NCI-H2029 treated with DMSO at 0.1 percent for 48 hours (cell line): ENCODE measurements around the gene TEDDM1.
A peak's percentile ranks its signal among the peaks of the same experiment; 100 is the strongest.
"Not testable (repeated sequence)": the region's sequence is repeated elsewhere in the genome, so short reads cannot be mapped to it uniquely, and the experiment has no call there.

Source experiments
- DNase-seq: peaks from one replicate; lab custom pipeline; 2025; lab: John Stamatoyannopoulos, UW

Gene TEDDM1, protein sequence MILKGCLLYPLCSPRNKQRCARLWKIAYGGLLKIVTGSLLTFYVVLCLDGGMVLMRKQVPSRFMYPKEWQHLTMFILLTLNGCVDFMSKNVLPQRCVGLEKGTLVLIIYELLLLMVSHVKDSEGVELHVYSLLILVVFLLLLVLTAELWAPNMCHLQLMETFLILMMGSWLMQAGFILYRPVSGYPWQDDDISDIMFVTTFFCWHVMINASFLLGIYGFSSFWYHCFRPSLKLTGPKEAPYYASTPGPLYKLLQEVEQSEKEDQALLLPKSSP

DNA sequence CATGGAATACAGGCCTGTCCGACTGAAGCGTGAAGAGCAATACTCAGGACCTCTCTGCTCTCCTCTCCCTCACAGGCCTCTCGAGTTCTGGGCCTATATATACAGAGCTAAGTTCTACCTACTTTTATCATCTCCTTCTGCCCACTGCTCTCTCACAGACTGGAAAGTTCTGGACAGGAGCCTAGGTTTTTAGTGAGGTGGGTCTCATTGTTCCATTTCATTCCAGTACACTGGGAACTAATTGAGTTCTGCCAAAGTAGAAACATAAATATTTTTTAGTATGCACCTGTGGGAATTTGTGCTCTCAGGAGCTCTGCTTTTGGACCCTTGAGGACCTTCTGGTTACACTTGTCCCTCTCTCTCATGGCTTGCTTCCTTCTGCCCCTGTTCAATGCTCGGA, at the start of gene TEDDM1:
TSS of gene TEDDM1 (minus strand) at position 101 of the 400 bp plus-strand sequence. CDS start 182 bp downstream, outside the sequence.
- DNase-seq, result no peak

DNA sequence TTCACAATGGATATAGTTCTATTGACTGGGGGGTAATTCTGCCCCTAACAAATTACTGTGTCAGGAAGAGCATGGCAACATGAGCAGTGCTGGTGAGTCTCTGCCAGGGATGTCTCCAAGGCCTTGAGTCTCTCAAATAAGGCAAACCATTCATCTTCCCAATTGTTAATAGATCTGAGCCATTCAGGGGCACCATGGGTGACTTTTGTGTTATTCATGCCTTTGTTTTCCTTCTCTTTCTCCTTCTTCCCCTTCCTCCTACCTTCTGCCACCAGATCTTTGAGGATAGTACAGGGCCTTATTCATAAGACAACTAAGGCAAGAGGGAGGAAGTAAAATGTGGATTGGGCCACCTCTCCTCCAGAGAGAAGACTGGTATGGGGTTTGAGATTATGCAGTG, 49.6 kb upstream of the TEDDM1 start, which contains the start of gene RGSL1:
TSS of gene RGSL1 (plus strand) at position 60 of the 400 bp plus-strand sequence. CDS start at position 80, 20 bp downstream.
- no peak for DNase-seq

DNA sequence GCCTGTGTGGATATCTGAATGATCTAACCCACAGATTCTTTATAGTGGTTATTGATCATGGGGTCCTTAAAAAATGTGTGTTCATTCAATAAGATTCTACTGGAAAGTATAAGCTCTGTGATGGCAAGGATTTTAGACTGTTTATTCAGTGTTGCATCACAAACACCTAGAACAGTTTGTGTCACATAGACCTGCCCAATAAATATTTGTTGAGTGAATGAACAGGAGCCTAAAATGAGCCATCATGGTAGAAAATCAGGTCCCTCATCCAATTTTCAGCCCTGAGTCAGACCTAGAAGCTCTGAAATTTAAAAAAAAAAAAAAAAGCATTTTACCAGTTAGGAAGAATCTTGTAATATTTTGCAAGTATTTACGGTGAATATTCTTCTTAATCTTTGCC, 47.2 kb upstream of the TEDDM1 start:
- no peak for DNase-seq

DNA sequence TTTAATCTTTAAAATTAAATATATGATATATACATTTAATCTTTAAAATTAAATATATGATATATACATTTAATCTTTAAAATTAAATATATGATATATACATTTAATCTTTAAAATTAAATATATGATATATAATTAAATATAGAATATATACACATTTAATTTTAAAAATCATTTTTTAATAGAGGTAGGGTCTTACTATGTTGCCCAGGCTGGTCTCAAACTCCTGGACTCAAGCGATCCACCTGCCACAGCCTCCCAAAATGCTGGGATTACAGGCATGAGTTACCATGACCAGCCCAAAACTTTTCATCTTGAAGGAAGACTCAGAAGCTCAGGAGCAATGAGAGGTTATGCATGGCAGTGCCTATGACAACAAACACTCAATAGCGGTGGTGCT, 46.7 kb upstream of the TEDDM1 start:
- DNase-seq, result not testable (repeated sequence)

DNA sequence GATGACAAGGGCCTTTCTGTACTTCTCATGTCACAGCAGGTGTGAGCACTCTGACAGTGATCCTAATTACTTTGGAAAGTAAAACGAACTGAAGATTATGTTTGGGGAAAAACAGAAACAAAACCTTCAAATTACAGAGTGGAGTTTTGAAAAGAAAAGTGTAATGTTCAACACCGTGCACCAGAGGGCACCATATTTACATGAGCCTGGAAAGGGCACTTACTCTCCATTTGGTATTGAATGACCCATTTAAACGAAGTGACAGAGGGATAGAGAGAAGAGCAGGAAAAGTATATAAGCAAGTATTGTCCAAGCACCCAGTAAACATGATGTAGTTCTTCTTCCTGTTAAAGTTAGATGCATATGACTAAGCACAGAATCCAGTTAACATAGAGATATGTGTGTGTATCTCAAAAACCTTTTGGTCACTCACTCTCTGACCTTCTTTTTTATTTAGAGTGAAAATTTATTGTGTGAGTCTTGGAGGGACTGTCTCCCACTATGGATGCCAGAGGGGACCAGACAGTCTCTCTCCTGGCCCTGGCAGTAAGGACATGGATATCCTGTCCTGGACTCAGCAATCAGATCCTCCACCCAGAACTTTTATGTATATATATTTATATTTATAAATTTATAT, 45.7 kb upstream of the TEDDM1 start:
- peak; percentile 36 for DNase-seq

DNA sequence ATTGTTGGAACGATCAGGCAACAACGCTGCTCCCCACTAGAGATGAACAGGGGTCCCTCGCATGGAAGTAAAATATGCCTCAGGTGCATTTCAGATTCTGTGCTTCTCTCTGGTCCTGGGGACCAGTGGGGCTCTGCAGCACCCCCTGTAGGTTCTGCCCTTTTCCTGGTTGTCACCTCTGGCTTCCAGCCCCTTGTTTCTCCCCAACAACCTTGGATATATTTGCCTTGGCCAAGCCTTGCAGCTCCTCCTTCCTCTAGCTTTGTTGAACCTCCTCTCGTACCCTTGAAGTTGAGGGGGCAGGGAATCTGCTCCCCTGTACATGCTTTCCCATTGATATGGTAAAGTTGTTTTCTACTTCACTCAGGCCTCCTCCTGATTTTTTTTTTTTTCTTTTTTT, 44.0 kb upstream of the TEDDM1 start:
- DNase-seq, result no peak

DNA sequence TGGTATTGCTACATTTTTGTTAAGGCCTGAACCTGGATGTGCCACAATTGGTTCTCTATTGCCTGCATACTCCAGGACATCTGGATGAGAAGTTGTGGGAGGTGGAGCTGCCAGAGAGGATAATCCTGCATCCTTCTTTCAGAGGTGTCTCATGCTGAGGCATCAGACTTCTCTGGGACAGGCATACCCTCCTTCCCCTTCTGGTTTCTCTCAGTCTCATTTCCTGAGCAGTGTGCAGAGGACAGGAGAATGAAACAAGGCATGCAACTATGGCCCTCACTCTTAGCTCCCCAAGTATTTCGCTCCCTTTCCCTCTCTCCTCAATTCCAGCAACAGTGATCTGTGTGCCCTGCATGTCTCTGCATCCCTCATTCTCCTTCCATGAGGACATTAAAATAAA, 41.9 kb upstream of the TEDDM1 start:
- no peak for DNase-seq

DNA sequence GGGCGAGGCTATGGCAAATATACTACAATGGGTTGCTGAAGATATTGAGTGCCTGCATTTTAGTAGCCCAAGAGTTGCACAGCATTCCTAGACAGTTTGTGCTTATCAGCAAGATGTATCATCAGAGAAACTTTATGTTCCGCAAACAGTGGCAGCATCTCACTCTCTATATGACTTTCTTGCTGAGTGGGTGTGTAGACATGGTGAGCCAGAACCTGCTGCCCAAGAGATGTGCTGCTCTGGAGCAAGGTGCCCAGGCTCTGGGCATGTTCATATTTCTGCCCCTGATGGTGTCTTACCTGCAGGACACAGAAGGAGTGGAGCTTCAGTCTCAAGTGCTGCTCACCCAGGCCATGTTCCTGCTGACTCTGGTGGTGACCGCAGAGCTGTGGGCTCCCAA, 41.3 kb upstream of the TEDDM1 start:
- no peak for DNase-seq

DNA sequence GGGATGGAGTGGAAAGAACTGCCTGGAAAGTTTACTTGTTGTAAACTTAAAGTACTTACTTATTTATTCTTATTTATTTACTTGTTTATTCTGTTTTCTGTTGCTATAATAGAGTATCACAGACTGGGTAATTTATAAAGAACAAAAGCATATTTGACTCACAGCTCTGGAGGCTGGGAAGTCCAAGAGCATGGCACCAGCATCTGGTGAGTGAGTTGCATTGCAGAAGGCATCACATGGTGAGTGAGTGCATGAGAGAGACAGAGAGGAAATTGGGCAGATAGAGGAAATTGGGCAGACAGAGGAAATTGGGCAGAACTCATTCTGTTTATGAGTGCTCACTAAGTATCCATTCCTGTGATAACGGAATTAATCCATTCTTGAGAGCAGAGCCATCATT, 37.9 kb upstream of the TEDDM1 start:
- no peak for DNase-seq

DNA sequence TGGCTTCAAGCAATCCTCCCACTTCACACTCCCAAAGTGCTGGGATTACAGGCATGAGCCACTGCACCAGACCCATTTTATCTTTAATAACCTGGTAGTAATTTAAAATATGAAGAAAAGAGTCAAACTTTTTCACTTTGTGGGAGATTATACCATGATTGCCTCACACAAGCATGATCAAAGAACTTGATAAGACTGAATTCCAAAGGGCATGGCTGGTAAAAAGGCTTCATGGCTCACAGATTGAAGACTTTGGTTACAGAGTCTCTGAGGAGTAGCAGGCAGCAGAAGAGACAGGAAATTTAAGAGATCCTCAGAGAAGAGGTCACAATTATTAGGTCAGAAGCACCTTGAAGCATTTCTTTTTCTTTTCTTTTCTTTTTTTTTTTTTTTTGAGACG, 33.1 kb upstream of the TEDDM1 start:
- no peak for DNase-seq

DNA sequence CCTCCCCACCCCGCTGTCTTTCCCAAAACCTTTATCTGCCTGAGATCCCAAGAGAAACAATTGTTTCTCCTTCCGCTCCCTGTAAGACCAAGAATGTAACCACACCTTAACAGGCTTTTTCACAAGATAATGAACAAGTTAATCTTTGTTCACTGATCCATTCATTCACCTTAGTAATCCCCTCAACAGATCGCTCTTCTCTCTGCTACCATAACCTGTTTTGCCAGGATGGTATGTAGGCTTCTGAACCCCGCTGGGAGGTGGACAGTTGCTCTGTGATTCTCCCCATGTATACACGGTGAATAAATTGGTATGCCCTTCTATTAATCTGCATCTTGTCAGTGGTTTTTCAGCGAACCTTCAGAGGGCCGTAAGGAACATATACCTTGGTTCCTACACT, 30.8 kb upstream of the TEDDM1 start:
- DNase-seq, result no peak

DNA sequence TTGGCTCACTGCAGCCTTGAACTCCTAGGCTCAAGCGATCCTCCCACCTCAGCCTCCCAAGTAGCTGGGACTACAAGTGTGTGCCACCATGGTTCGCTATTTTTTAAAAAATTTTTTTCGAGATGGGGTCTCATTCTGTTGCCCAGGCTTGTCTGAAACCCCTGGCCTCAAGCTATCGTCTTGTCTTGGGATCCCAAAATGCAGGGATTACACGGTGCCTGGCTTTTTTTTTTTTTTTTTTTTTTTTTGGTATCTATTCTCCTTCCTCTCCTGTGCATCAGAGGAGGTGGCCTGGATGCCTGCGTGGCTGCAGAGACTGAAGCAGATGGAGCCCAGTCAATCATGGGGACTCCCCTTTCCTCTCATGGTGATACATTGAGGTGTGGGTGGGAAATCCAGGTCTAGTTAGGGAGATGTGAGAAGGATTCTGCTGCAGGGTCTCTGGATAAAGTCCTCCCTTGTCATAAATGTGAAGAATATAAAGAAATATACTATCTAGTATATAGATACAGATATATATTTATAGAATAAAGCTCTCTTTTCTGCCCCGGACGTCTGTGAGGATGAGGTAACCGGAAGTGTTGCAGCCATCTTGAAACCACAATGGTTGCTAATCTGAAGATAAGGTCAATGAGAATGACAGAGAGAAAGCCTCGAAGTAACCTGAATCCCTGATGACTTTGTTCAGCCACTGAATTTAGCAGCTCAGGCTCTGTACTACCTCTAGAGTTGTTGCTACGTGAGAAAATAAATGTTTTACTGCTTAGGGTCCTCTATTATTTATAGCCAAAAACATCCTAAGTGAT, 30.0 kb upstream of the TEDDM1 start:
- no peak for DNase-seq

DNA sequence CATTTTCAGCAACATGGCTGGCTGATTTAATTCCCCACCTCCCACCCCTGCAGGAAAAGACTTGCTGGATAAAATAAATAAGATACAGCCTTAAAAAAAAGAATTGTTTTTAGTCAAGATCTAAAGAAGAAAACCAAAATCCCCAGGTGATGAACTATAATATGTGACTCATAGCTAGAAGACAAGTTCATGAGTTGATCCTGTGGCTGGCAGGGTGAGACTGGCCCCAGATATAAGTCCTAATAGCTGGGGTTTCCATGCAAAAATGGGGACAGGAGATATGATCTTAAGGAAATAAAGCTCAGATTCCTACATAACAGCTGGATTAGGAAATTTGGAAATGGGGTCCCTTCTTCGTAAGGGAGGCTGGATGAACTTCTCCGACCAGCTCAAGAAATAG, 27.6 kb upstream of the TEDDM1 start:
- DNase-seq, result no peak

DNA sequence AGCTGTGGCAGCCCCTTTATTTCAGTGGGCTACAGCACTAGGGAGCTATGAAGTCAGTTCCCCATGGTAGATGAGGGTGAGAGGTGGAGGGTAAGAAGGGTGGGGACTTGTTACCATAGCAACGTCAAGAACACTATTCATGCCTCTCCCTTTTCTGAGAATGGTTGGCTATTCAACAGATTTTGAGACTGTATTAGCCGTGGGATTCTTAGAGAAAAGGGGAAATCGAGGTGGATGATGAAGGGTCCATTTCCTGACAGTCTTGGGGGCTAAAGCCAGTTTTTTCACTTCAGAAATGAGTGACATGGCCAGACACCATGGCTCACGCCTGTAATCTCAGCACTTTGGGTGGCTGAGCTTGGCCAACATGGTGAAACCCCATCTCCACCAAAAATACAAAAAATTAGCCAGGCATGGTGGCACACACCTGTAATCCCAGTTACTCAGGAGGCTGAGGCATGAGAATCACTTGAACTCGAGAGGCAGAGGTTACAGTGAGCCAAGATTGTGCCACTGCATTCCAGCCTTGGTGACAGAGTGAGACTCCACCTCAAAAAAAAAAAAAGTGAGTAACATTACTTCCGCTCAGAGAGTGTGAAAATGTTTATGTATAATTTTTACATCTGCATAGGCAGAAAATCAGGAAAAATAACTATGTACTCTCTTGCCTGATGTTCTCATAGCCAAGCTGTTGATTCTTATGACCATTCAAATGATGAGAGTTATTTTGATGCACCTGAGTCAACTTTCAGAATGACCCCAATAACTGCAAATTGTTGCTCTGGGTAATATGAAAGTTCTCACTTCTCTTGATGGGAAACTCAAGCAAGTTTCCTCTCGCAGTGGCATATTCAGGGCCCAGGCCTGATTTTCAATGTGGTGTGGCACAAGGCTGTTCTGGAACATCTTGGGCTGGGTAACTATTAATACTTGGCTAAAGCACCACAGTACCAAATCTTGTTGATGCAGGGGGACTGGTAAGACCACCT, 26.3 kb upstream of the TEDDM1 start:
- DNase-seq, result no peak

DNA sequence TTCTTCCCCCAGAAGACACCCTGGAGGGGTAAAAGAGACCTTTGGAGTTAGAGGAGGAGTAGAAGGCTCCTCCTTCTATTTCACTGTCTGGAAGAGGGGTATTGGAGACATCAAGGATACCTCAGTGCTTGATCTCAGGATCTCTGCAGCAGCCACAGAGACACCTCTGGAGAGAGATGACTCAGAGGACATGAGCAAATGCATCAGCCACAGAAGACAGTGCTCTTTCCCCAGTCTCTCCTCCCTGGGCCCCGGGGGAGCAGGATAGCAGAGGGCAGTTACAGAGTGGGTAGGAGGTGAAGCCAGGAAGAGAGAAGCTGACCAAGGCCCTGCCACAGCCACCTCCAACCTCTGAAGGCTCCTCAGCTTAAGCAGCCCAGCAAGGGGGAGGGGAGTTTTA, 15.3 kb upstream of the TEDDM1 start:
- no peak for DNase-seq

DNA sequence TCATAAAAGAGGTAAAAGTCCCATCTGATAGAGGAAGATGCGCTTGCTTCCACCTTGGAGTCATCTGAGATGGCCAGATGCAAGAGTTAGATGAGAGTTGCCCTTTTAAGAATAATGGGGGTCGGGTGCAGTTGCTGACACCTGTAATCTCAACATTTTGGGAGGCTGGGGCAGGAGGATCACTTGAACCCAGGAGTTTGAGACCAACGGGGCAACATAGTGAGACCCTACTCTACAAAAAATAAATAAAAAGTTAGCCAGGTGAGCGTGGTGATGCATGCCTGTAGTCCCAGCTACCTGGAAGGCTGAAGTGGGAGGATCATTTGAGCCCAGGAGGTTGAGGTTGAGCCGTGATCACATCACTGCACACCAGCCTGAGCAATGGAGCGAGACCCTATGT, 13.5 kb upstream of the TEDDM1 start:
- DNase-seq, result no peak

DNA sequence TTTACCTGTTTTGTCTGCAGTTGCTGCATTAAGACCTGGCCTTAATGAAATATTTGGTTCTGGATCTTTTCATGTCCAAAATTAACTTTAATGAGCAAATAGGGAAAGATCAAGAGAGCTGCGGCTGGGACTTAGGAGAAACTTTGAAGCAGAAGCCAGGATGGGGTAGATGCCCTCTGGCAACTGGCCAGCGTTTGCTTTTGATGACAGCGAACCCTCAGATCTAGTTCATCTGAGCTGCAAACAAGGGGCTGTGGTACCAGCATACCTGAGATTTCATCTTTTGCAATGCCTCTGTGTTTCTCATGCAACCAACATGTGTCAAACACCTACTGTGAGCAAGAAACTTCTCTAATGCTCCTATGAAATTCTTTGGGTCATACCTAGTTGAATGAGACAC, 13.0 kb upstream of the TEDDM1 start:
- no peak for DNase-seq

DNA sequence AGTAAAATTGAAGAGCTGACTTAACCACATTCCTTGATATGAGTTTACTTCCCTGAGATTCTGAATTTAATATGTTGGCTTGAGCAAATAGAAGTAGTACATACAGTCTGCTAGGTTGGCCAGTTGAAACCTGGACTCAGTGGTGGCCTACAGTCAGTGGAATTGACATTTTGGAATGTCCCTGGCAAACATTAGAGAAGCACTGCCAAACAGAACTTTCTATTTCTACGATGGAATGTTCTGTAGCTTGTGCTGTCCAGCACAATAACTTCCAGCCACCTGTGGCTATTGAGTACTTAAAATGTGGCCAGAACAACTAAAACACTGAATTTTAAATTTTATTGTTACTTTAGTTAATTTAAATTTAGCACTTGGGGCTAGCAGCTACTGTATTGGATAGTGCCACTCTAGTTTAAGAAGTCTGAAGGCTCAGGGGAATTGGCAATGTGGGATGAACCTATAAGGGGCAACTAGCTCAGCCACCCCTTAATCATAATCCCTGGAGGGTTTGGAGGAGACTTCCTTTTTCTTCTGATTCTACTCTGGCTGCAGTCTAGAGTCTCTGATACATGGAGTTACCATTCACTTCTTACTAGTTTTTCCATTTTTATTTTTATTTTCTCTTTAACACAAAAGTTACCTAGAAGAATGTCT, 10.3 kb upstream of the TEDDM1 start:
- no peak for DNase-seq

DNA sequence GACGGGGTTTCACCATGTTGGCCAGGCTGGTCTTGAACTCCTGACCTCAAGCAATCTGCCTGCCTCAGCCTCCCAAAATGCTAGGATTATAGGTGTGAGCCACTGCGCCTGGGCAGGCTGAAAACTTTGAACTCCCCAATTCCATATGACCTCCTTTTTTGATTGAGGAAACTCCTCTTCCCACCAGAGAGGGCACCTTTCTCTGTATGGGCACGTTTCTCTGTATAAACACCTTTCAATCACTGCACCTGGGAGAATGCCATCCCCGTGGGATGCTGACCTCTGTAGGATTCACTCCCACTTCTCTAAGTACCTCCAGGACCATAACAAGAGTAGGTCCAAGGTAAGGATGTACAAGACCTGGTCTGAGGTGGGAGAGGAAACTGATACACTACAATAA, 9.7 kb upstream of the TEDDM1 start:
- no peak for DNase-seq

DNA sequence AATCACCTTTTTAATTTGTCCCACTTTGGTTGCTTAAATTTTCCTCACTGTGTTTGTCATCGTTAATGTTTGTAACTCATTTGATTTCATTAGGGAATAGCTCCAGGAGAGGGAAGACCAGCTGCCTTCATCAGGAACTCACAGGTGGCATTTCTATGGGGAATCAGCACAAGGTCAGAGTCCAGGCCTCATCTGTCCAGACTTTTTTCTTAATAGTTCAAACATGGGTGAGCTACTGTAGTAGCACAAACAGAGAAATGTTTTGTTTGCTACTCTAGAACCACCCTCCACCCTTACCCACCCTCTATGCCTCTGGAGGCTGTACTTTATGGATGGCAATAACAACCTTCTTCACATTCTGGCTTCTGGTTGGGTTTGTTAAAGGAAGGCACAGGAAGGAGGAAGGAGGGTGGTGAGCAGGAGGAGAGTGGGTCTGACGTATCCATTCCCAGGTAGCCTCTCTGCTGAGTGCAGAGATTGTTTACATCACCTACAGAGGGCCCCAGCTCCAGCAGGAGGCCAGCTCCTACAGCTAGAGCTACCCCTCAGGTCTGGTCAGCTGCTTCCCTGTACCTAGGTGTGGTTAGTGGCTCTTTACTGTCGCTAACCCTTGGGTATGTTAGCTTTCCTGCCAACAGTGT, 8.1 kb upstream of the TEDDM1 start:
- no peak for DNase-seq

DNA sequence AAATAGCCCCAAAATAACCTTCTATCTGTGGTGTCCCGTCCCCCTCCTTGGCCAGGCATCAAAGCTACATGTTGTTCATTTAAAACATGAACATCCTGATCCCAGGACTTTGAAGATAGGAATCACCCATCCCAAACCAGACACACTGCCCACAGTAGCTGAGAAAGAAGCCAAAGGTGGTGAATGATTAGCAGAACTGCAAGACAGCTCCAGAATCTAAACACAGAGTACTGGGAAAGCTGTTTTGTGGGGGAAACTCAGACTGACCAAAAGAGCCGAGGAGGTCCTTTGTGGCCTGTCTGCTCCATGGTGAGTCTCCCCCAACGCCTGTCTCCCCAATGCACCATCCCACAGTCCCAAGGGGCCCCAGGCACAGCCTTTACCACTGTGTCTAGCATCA, 7.3 kb upstream of the TEDDM1 start:
- DNase-seq, result no peak
